Breast epithelium (tissue), 4 donors: Measurements from ENCODE around the gene CBLN3. TPM values are rescaled to one million over a fixed set of nuclear protein-coding genes. Genes with fewer than 3 reads are reported as not detected.
"Not testable (repeated sequence)": the region's sequence is repeated elsewhere in the genome, so short reads cannot be mapped to it uniquely, and the experiment has no call there.

Experiments used
- DNase-seq, 2 donors: peaks; one replicate each; pipeline ENCODE4 v3.0.0-alpha.2; 2019; ENCODE audit warnings: low spot score in 2 of 2
- H3K27ac ChIP-seq, 2 donors: fragments of 200-600 bp; sonication (generic) in 1 of 2; one replicate each; pipeline ENCODE4 v1.5.1; 2016 to 2019; ENCODE audit warnings: mild to moderate bottlenecking in 1 of 2
- H3K27me3 ChIP-seq, 2 donors: fragments of 200-600 bp; sonication (generic) in 1 of 2; one replicate each; pipeline versions ENCODE4 v1.5.1 to v1.6.0; 2017 to 2019; ENCODE audit warnings: control low read depth in 1 of 2, mild to moderate bottlenecking in 1 of 2
- H3K36me3 ChIP-seq: fragments of 200-600 bp; one replicate; pipeline ENCODE4 v1.5.1; 2019
- H3K4me1 ChIP-seq, 2 donors: fragments of 200-600 bp; sonication (generic); one replicate each; pipeline ENCODE4 v1.5.1; 2016 to 2019; ENCODE audit warnings: control low read depth in 1 of 2
- H3K4me3 ChIP-seq, 3 donors: fragments of 200-600 bp; sonication (generic); 1 replicate in 2 of 3; 2 replicates in 1 of 3; pipeline ENCODE4 v1.5.1; 2016 to 2019; ENCODE audit warnings: mild to moderate bottlenecking in 3 of 3, moderate library complexity in 2 of 3
- H3K9me3 ChIP-seq, 2 donors: fragments of 200-600 bp; sonication (generic) in 1 of 2; one replicate each; pipeline ENCODE4 v1.5.1; 2016 to 2019; ENCODE audit warnings: control low read depth in 1 of 2
- CTCF ChIP-seq, 3 donors: fragments of 450-650 bp; IDR thresholded peaks; one replicate each; pipeline ENCODE4 v1.5.1; 2016 to 2017; ENCODE audit warnings: antibody characterized with exemption in 3 of 3, mild to moderate bottlenecking in 3 of 3, moderate library complexity in 3 of 3
- POLR2A ChIP-seq: fragments of 450-650 bp; IDR thresholded peaks from one replicate; pipeline ENCODE4 v1.6.1; 2016; ENCODE audit warnings: antibody characterized with exemption, mild to moderate bottlenecking, moderate library complexity
- POLR2AphosphoS5 ChIP-seq, 3 donors: sonication (generic); formaldehyde crosslinking; IDR thresholded peaks; one replicate each; pipeline ENCODE4 v1.6.1; 2017; ENCODE audit warnings: antibody characterized with exemption in 3 of 3
- intact Hi-C: fragments of 100-400 bp; cut with DNase I; formaldehyde crosslinking; loops from one replicate; pipeline ENCODE4 v1.15.1; 2023; ENCODE audit warnings: low total_unique reads
- total RNA-seq, 3 donors: library from RNA; depleted of rRNA; stranded (reverse); fragments of >200 nt; gene quantifications; one replicate each; pipeline ENCODE4 v1.1.0, GENCODE V29; 2016

CBLN3 gene
- total RNA-seq, 3 donors from 2014 or later, result 1.6 to 3.8 (median 2.3) TPM

GRCh38 chr14:24458736-24459135, 29.3 kb upstream of the CBLN3 start:
- DNase-seq, result no peak
- no peaks in the 10 kb centered on the region for H3K4me1 ChIP-seq
- no peak overlapping the region for H3K27ac ChIP-seq
- H3K4me3 ChIP-seq, result no peak overlapping the region
- no peaks in the 10 kb centered on the region for H3K36me3 ChIP-seq
- no peak for TF ChIP-seq POLR2AphosphoS5 (IDR thresholded peaks at IDR 0.05)
- intact Hi-C loops, result no loop called here
- no peaks in the 10 kb centered on the region for H3K27me3 ChIP-seq
- H3K9me3 ChIP-seq, result no peaks in the 10 kb centered on the region

- Histone ChIP-seq H3K9me3 (no peaks in the 10 kb centered on the region), H3K4me3 (no peak overlapping the region), H3K27me3 (no peaks in the 10 kb centered on the region), H3K36me3 (no peaks in the 10 kb centered on the region), H3K27ac (no peak overlapping the region), H3K4me1 (no peaks in the 10 kb centered on the region)
- TF ChIP-seq POLR2AphosphoS5 (IDR thresholded peaks at IDR 0.05), result no peak
- DNase-seq, result no peak
- intact Hi-C loops, result no loop called here
Measured at GRCh38 chr14:24456980-24457379, 27.5 kb upstream of the CBLN3 start.

- DNase-seq, H3K27me3 ChIP-seq, H3K27ac ChIP-seq, H3K36me3 ChIP-seq, H3K9me3 ChIP-seq, H3K4me1 ChIP-seq, H3K4me3 ChIP-seq, intact Hi-C loops: not testable (repeated sequence)
Measured at GRCh38 chr14:24450828-24451227, 21.4 kb upstream of the CBLN3 start.

- no peaks in the 10 kb centered on the region for H3K9me3 ChIP-seq
- peaks cover 0 to 17% of the 10 kb centered on the region in 2 donors for H3K4me1 ChIP-seq
- H3K4me3 ChIP-seq, result peak overlapping the region; percentile 59 to 82 (median 75)
- intact Hi-C loops, result no loop called here
- no peak for TF ChIP-seq POLR2A
- TF ChIP-seq POLR2AphosphoS5 (IDR thresholded peaks at IDR 0.05), result no peak
- no peak for TF ChIP-seq CTCF (IDR thresholded peaks at IDR 0.05)
- H3K36me3 ChIP-seq, result no peaks in the 10 kb centered on the region
- DNase-seq, result no peak
- H3K27me3 ChIP-seq, result no peaks in the 10 kb centered on the region
- H3K27ac ChIP-seq, result peak overlapping the region; percentile 99 to 100
Measured at GRCh38 chr14:24443053-24443665, 13.7 kb upstream of the CBLN3 start.

GRCh38 chr14:24442240-24443052, 13.0 kb upstream of the CBLN3 start, which contains the start of gene SDR39U1:
Gene SDR39U1 (minus strand): TSS chr14:24442776. CDS start chr14:24442769, 7 bp downstream.
- H3K27ac ChIP-seq, result peak within 1 kb of the TSS; percentile 99 to 100
- peak within 1 kb of the TSS; percentile 59 to 82 (median 75) for H3K4me3 ChIP-seq
- H3K4me1 ChIP-seq, result peaks cover 0 to 17% of the 10 kb centered on the region in 2 donors
- no peaks in the 10 kb centered on the region for H3K9me3 ChIP-seq
- no peaks in the 10 kb centered on the region for H3K27me3 ChIP-seq
- no peaks in the 10 kb centered on the region for H3K36me3 ChIP-seq
- DNase-seq, result peak; percentile 96 to 98
- peak; percentile 89 to 97 (median 90) for TF ChIP-seq POLR2AphosphoS5 (IDR thresholded peaks at IDR 0.05)
- peak; percentile 14 to 21 (median 16) for TF ChIP-seq CTCF (IDR thresholded peaks at IDR 0.05)
- TF ChIP-seq POLR2A, result peak; percentile 88
- intact Hi-C loops, result no loop called here

- no peak for DNase-seq
- H3K27me3 ChIP-seq, result no peaks in the 10 kb centered on the region
- peak overlapping the region; percentile 59 to 82 (median 75) for H3K4me3 ChIP-seq
- H3K27ac ChIP-seq, result peak overlapping the region; percentile 99 to 100
- TF ChIP-seq CTCF (IDR thresholded peaks at IDR 0.05) (no peak), POLR2A (no peak), POLR2AphosphoS5 (IDR thresholded peaks at IDR 0.05) (no peak)
- intact Hi-C loops, result no loop called here
- no peaks in the 10 kb centered on the region for H3K36me3 ChIP-seq
- peaks cover 0 to 17% of the 10 kb centered on the region in 2 donors for H3K4me1 ChIP-seq
- H3K9me3 ChIP-seq, result no peaks in the 10 kb centered on the region
Measured at GRCh38 chr14:24441904-24442239, 12.4 kb upstream of the CBLN3 start.
